Glutamatergic neuron (in vitro differentiated cells): Measurements from ENCODE around the gene PRELP. TPM values are rescaled to one million over a fixed set of nuclear protein-coding genes. Genes with fewer than 3 reads are reported as not detected.

Experiments used
- DNase-seq: peaks from one replicate; pipeline ENCODE4 v3.0.0; 2022
- H3K27ac Mint-ChIP-seq: one replicate; pipeline ENCODE4 v1.8.0; 2020; ENCODE audit warnings: mild to moderate bottlenecking, mixed read lengths, inconsistent platforms; ENCODE audit not compliant: unreplicated experiment
- H3K27me3 Mint-ChIP-seq: one replicate; pipeline ENCODE4 v1.8.0; 2020; ENCODE audit warnings: mild to moderate bottlenecking, moderate library complexity, mixed read lengths, inconsistent platforms; ENCODE audit not compliant: unreplicated experiment
- H3K36me3 Mint-ChIP-seq: one replicate; pipeline ENCODE4 v1.8.0; 2020; ENCODE audit warnings: mild to moderate bottlenecking, mixed read lengths, inconsistent platforms; ENCODE audit not compliant: unreplicated experiment
- H3K4me1 Mint-ChIP-seq: one replicate; pipeline ENCODE4 v1.8.0; 2020; ENCODE audit warnings: mild to moderate bottlenecking, low read depth, mixed read lengths, inconsistent platforms; ENCODE audit not compliant: unreplicated experiment
- H3K4me3 Mint-ChIP-seq: one replicate; pipeline ENCODE4 v1.8.0; 2020; ENCODE audit warnings: mild to moderate bottlenecking, mixed read lengths, inconsistent platforms; ENCODE audit not compliant: unreplicated experiment
- H3K9me3 Mint-ChIP-seq: one replicate; pipeline ENCODE4 v1.8.0; 2020; ENCODE audit warnings: mild to moderate bottlenecking, moderate library complexity, mixed read lengths, inconsistent platforms; ENCODE audit not compliant: unreplicated experiment
- total RNA-seq: library from RNA; stranded (reverse); fragmentation: NEBNext Ultra II Directional; extraction: Animal tissue kit (Norgen Biotek cat#: 25700); gene quantifications from one replicate; pipeline ENCODE4 v1.2.1, GENCODE V29; 2021; ENCODE audit not compliant: unreplicated experiment
- TF ChIP-seq, protein P1 (sequence below): fragments of 200-600 bp; sonication (generic); IDR thresholded peaks from one replicate; pipeline ENCODE4 v1.5.0; 2021; ENCODE audit not compliant: partially characterized antibody, unreplicated experiment

Gene PRELP
- total RNA-seq, 1 donor from 2014 or later = not detected

DNA sequence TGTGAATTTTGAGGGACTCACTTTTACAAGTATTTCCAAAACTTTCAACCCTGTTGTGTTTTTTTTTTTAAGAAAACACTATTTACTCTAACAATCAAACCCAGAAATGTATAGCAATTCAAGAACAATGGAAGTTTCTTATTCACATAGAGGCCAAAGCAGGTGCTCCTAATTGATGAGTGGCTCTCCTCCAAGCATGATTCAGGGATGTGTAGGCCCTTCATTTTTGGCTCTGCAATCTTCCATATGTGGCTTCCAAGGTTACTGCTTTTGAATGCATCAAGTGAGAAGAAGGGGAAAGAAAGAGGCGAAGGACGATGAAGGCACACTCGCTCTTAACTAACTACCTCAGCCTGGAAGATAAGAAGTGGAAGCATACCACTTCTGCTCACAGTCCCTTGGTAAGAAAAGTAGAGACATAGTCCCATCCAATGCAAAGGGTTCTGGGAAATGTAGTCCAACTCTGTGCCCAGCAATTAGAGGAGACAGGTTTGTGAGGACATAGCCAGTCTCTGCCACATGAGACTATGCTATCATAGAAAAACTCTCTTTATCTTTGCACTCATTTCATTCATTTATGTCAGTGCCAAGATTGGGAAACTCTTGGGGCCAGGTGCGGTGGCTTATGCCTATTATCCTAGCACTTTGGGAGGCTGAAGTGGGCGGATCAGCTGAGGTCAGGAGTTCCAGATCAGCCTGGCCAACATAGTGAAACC lies 64.4 kb downstream of the PRELP start:
- peaks cover 2% of the 10 kb centered on the region for H3K9me3 Mint-ChIP-seq
- TF ChIP-seq, protein P1, sequence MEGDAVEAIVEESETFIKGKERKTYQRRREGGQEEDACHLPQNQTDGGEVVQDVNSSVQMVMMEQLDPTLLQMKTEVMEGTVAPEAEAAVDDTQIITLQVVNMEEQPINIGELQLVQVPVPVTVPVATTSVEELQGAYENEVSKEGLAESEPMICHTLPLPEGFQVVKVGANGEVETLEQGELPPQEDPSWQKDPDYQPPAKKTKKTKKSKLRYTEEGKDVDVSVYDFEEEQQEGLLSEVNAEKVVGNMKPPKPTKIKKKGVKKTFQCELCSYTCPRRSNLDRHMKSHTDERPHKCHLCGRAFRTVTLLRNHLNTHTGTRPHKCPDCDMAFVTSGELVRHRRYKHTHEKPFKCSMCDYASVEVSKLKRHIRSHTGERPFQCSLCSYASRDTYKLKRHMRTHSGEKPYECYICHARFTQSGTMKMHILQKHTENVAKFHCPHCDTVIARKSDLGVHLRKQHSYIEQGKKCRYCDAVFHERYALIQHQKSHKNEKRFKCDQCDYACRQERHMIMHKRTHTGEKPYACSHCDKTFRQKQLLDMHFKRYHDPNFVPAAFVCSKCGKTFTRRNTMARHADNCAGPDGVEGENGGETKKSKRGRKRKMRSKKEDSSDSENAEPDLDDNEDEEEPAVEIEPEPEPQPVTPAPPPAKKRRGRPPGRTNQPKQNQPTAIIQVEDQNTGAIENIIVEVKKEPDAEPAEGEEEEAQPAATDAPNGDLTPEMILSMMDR = no peak
- no peaks in the 10 kb centered on the region for H3K4me1 Mint-ChIP-seq
- no peak for DNase-seq
- no peaks in the 10 kb centered on the region for H3K36me3 Mint-ChIP-seq
- H3K27me3 Mint-ChIP-seq = no peaks in the 10 kb centered on the region
- H3K4me3 Mint-ChIP-seq = no peak overlapping the region
- no peak overlapping the region for H3K27ac Mint-ChIP-seq

Other genes with a start within 250 kb of the PRELP start
- 0.10 TPM for gene CHIT1, start 246.1 kb upstream of the PRELP start, total RNA-seq
- 88.6 TPM for gene BTG2, start 170.3 kb upstream of the PRELP start, total RNA-seq
- gene FMOD, start 124.7 kb upstream of the PRELP start, total RNA-seq = not detected
- not detected for gene OPTC, start 18.3 kb downstream of the PRELP start, total RNA-seq
- 17.4 TPM for gene ATP2B4, start 151.0 kb downstream of the PRELP start, total RNA-seq